ENCODE data around the gene UBE2H.

DNA sequence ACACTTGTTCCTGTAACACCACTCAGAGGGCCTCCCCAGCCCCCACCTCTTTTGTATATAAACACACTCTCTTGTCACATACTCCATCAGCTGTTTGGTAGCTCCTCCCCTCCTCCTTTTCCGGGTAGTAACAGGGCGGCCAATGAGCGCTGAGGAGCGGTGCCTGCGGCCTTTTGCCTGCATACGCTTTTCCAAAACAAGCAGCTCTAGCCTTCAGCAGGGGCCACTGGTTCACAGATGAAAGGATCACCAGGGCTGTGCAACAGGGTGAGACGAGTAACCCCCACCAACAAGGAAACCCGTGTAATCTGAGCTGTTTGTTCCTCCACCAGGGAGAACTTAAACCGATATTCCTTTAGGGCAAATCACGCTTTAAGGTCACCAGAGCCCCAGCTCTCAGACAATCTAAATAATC is 3.9 kb downstream of the UBE2H start:
- TF ChIP-seq, protein P1, sequence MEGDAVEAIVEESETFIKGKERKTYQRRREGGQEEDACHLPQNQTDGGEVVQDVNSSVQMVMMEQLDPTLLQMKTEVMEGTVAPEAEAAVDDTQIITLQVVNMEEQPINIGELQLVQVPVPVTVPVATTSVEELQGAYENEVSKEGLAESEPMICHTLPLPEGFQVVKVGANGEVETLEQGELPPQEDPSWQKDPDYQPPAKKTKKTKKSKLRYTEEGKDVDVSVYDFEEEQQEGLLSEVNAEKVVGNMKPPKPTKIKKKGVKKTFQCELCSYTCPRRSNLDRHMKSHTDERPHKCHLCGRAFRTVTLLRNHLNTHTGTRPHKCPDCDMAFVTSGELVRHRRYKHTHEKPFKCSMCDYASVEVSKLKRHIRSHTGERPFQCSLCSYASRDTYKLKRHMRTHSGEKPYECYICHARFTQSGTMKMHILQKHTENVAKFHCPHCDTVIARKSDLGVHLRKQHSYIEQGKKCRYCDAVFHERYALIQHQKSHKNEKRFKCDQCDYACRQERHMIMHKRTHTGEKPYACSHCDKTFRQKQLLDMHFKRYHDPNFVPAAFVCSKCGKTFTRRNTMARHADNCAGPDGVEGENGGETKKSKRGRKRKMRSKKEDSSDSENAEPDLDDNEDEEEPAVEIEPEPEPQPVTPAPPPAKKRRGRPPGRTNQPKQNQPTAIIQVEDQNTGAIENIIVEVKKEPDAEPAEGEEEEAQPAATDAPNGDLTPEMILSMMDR (IDR thresholded peaks at IDR 0.05; ENCODE audit: poor library complexity): no peak
- no peak for TF ChIP-seq EZH2phosphoT487 (IDR thresholded peaks at IDR 0.05; ENCODE audit: low read depth, severe bottlenecking, unreplicated experiment)
